COLO668 (cell line): Measurements from ENCODE around the gene COX6B2.

ENCODE experiments used
- DNase-seq: peaks from one replicate; lab custom pipeline; 2025; ENCODE audit not compliant: unreplicated experiment; lab: John Stamatoyannopoulos, UW

The COX6B2 gene

DNA sequence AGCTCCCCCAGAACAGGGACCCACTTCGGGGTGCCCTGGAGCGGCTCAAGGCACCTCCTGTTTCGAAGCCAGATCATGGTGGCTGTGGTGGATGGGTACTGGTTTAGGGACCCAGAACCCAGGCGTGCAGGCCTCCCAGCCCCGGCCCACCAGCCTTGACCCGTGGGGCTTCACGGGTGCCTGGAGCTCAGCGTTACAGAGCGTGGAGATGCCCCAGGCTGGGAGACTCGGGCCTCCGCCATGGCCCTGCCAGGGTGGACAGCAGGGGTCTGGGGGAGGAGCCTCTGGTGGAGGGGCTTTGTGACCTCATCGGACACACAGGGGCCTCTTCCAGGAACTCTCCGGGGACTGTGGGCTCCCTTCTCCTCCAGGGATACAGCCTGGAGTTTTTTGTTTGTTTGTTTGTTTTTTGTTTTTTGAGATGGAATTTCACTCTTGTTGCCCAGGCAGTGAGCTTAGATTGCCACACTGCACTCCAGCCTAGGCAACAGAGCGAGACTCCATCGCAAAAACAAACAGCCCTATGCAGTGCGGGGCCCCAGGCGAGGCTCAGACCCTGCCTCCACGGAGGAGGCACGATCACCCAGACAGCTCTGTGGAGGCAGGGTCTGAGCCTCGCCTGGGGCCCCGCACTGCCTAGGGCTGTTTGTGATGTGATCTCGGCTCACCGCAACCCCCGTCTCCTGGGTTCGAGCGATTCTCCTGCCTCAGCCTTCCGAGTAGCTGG, 8.6 kb upstream of the COX6B2 start, which contains the start of gene GARIN5B:
TSS of gene GARIN5B (minus strand) at position 271 of the 727 bp plus-strand sequence. CDS start at position 77, 194 bp downstream.
- no peak for DNase-seq

DNA sequence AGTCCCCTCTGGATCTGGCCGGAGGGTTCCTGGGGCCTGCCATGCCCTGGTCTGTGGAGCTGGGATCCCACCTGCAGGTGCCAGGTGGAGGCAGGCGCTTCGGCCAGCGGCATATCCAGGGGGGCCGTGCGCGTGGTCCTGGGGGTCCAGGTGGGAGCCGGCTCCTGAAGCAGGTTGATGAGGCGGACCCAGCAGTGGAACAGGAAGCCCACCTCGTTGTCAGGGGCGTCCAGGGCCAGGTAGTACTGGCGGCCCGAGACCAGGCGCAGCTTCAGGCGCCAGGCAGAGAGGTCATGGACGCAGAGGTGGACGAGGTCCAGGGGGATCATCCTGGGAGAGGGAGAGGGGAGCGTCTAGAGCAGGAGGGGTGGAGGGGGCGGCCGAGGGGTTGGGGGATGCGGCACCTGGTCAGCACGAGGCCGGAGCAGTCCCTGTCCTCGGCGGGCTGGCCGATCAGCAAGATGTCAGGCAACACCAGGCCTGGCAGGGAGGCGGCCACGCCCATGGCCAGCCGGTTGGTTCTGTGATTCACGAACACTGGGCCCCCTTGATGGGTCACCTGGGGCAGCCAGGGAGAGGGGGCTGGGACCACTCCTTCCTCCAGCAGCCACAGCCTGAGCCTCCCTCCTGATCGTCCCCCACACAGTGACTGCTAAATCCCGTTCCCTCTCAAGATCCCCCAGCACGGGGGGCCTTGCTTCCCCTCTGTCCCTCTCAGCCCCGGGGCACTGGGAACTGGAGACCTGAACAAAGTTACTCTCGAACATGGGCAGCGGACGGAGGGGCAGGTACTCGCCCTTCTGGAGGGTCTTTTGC, 7.9 kb upstream of the COX6B2 start:
- no peak for DNase-seq

DNA sequence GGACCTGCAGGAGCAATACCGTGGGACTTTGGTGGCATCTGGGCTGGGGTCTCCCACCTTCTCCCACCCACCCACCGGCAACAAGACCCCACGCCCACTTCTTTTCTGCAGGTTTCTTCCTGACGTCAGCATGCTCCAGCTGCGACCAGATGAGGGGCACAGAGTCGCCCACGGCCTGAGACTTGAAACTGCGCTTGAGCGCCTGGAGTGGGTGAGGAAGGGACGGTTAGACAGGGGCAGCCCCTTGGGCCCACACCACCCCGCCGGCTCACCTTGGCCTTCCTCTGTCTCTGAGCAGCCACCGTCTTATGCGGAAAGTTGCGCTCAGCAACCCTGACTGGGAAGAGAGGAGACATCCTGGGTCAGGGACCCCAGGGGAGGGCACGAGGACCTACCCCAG, 6.4 kb upstream of the COX6B2 start:
- DNase-seq, result no peak

DNA sequence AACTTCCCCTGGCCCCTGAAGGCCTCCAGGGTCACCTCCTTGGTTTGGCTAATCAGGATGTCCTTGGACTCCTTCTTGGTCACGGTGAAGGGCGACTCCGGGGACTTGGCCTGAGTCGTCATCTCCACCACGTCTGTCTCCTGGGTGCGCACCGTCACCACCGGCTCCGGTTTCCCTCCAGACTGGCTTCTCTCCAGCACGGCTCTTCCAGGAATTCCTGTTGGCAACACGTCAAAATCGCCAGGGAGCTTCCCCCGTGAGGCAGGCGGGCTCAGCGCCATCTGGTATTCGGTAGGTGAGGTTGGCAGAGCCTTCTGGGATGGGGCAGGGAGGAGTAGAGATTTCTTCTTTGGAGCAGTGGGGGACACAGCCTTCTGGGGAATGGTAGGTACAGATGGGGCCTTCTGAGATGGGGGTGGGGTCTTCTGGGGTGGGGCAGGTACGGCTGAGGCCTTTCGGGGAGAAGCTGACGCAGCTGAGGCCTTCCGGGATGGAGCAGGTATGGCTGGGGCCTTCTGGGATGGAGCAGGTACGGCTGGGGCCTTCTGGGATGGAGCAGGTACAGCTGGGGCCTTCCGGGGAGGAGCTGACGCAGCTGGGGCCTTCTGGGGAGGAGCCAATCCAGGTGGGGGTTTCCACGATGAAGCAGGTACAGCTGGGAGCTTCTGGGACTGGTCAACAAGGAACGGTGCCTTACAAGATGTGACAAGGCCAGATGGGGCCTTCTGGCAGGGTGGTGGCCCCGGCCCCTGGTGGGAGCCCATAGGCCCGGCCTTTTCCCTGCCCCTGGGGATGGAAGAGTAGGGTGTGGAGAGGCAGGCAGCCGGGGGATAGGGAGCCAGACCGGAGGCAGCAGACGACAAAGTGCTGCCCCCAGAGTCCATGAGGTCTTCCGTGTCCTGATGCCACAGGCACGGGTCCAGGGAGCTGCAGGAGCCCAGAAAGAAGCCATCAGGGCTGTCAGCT, 4.7 kb upstream of the COX6B2 start:
- peak; percentile 14 for DNase-seq

DNA sequence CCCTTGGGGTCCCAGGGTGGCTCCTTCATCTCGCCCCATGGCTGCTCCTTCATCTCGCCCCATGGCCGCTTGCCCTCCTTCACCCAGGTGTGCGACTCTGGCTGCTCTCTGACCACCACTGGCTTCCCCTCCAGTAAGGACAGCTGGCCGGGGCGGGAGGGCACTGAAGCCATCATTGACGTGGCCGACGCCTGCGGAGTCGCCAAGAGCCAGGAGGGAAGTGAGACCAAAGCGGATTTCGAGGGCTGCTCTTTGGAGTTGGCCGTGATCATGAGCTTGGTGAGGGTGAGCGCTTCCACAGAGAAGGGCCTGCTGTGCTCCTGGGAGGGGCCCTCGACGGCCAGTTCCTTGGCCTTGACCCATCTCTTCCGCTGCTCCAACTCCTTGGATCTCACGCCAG, 4.0 kb upstream of the COX6B2 start:
- no peak for DNase-seq

DNA sequence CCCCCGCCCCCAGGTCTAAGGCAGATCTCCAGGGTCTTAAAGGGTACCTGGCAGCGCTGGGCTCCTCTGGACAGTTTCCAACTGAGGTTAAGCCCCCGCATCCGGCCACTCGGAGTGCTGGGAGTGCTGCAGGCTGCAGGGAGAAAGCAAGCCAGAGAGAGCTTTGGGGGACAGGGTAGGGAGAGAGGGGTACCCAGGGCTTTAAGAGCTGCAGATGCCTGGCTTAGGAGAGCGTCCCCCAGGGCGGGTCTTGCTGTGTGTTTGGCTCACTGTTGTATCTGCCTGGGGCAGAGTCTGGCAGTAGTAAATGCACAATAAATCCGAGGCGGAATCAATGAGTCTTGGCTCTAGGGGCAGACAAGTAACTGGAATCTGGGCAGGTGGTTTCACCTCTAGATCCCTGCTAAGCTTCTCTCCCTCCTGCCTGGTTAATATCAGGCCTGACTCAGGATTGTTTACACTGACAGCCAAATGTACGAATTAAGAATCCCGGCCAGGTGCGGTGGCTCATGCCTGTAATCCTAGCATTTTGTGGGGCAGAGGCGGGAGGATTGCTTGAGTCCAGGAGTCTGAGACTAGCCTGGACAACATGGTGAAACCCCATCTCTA, 798 bp upstream of the COX6B2 start:
- no peak for DNase-seq

DNA sequence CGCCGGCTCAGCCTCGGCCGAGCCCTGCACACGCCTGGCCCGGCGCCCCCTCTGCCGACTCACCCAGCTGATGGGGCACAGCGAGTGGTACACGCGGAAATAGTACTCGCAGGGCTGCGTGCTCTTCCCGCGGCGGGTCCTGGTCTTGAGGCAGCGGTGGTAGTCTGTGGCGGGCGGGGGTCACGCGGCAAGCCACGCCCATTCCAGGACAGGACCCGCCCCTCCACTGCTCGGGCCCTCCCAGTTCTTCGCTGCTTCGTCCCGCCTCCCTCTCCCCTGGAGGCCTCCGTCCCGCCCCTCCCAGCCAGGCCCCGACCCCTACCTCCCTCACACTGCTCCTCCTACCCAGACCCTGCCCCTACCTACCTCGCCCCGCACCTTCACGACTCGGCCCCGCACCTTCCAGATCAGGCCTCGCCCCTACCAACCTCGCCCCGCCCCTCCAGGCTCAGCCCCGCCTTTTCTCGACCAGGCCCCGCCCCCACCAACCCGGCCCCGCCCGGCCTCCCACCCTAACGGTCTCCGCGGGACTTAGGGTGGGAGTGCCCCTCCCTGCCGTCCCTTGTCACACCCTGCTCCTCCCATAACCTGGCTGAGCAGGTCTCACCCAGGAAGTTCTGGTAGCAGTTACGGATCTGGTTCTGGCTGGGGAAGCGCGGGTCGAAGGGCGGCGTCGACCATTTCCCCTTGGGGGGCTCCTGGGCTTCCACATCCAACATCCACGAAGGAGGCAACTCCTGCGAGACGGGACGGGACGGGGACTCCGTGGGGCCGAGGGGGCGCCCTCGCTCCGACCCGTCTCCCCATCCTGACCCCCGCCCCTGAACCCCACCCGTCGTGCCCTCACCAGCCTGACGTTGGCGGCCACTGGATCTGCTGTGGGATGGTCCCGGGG, 469 bp downstream of the COX6B2 start:
- DNase-seq, result peak; percentile 22

DNA sequence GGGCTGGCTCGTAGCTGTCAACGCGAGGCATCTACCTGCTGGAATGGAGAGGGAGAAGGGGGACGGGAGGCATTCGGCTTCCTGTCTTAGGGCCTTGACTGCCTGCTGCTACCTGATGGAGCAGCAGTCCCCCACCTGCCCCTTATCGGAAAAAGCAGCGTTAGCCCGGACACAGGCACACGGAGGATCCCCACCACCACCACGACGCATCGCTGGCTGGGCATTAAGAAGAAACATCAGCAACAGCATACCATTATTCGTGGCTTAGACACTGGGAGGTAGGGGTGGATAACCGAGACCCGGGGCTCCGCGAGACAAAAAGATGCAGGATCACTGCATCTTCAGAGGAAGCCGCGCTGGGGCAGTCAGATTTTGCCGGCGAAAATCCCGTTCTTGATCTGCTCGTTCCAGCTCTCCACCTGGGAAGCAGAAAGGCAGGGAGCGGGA, 1.1 kb downstream of the COX6B2 start:
- no peak for DNase-seq

DNA sequence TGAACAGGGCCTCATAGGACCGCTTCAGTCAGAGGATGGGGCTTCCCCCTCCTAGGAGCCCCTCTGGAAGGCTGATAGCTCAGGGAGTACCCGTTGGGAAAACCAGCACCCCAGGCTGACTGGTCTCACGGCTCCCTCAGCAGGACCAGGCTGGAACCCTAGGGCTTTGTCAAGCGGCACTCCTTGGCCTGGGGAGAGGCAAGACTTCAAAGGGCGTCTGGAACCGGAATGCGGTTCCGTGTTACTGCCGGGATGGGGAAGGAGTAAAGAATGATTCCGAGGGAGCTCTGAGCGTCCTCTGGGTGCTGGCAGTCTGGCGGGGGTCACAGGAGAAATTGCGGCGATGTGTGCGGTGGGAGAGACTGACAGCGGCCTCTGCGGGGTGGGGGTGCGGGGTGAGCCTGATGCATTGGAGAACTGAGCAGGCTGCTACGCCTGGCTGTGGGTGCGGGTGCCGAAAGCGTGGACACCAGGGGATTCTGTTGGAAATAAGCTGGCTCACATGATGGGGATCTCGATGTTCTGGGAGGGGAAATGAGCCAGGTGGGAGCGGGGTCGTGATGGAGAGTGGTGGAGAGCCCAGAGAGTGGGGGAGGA, 1.9 kb downstream of the COX6B2 start:
- no peak for DNase-seq

DNA sequence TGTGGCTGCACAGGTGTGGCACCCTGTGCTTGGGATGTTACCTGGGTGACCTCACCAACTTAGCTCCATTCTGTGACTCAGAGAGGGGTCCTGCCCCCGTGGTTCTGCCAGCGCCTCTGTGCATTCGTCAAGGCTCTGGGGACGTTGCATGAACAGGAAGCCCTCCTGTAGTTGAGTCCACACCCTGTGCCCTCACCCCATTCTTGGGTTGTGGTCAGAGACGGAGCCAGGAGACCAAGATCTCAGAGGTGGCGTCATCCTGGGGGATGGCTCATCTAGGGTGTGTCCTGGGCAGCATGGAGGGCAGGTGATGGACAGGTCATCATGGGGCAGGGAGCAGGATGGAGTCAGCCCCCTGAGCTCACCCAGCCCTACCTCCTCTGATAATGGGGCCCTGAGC, 2.5 kb downstream of the COX6B2 start:
- no peak for DNase-seq

DNA sequence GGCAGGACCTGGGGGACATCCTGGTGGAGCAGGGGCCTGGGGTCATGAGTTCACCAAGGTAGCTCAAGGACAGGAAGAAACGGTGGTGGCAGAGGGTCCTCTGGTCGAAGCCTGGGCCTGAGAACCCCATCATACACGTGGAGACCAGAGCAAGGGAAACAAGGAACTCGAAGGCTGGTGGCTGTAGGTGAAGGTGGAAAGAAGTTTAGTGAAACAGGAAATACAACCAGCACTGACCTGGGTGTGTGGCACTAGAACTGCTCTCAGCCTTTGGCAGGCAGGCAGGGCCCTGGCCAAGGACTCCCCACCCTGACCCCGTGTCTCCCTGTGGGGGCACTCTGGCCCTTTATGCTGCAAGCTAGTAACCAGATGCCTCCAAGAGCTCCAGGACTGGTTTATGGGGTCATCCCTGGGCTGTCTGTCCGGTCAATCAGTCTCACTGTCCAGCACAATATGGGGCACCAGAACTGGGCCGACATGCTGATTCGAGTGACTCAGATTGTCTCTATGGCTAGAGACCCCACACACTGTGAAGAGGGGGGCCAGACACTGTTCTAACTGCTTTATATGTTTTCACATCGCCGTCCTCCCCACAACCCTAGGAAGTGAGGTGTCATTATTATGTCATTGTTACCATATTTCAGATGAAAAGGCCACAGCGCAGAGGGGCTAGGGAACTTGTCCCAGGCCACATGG, 3.8 kb downstream of the COX6B2 start:
- DNase-seq, result no peak

DNA sequence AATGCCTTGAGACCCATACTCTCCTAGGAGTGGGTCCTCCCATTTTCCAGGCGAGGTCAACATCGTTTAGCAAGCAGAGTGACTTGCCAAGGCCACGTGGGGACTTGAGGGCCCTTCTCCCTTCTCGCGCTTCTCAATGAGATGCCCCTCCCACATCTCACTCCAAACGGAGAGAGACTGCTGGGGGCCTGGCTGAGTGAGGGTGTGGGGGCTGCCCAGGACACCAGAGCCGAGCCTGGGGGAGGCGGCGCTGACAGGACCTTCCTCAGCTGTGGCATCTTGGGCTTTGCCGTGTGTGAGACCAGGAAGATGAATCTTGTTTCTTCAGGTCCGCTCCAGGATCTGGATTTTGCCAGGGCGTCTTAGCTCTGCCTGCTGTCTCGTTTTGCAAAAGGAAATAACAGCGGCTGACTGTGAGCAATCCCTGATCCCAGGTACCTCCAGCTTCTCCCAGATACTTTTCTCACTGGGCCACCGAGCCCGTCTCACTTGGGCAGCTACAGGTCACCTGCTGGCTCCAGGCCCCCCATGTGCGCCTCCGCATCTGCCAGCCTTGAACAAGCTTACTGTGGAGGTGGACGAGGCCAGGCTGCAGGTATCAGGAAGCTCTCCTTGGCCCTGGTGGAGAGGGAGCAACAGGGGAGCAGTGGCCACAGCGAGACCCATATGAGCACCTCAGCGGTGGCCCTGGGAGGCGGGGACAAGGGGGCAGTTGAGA, 6.0 kb downstream of the COX6B2 start:
- no peak for DNase-seq

DNA sequence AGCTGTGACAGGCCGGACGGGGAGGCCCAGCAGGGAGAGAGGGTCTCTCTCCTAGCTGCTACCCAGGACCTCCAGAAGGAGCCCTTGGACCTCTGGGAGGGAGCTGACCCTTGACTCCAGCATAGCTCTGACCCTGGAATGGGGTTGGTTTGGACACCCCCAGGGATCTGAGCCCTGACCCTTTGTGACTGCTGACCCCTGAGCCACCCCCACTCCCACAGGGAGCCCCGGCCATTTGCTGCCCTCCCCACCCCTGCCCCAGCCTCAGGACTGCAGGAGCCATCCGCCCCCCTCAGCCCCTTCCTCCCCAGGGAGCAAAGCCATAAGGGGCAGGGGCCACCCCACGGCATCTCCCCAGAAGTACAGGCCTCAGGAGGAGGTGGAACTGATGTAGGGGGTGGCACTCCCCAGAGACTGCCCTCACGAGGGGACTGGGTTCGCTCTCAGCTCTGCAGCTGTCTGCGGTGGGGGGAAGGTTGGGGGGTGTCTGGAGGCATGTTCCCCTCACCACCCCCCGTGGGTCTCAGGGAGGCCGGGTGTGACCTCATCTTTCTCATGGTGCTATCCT, 7.0 kb downstream of the COX6B2 start:
- no peak for DNase-seq

DNA sequence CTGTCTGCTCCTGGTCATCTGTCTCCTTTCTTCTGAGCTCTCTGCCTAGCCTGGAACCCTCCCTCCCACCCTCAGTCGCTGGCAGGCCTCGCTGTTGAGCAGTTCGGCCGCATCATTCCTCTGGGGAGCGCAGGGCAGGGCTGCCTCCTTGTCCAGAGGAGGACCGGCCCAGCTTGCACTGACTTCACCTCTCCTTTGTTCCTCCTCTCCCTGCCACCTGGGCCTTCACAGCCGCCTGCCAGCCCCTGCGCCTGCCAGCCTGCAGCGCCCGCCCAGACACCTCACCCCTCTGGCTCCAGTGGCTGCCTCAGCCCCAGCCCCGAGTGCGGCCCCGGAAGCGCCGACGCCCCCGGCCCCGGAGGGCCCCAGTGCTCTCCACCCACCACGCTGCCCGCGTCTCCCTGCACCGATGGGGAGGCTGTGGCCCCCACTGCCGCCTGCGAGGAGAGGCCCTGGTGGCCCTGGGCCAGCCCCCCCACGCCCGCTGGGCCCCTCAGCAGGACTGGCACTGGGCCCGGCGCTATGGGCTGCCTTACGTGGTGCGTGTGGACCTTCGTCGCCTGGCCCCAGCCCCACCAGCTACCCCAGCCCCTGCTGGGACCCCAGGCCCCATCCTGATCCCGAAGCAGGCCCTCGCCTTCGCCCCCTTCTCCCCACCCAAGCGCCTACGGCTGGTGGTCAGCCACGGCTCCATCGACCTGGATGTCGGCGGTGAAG, 7.6 kb downstream of the COX6B2 start:
- no peak for DNase-seq

DNA sequence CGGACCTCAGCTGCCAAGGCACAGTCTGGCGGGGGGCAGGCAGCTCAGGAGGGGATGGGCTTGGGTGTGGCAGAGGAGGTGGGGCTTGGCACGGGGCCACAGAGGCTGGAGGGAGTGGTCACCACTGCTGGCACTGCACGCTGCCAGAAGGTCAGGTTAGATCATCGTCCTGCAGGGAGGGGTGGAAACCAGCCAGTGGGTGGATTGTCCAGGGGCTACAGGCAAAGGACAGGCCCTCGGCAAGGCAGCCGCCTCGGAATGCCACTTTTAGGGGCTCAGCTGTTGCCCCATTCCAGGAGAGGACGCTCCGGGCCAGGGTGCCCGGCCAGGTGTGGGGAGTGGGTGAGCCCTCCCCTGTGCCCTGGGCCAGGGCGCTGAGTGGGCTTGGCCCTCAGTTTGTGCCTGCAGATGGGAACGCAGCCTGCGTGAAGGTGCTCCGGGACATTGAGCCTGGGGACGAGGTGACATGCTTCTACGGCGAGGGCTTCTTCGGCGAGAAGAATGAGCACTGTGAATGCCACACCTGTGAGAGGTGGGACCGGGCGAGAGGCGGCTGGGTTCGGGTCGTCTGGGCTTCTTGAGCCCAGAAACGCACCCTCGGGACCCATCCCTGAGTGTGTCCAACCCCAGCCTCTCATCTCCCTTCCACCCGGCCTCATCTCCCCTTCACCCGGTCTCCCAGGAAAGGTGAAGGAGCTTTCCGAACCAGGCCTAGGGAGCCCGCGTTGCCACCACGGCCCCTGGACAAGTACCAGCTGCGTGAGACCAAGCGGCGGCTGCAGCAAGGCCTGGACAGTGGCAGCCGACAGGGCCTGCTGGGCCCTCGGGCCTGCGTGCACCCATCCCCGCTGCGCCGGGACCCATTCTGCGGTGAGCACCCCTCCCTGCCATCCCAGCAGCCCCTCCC, 8.4 kb downstream of the COX6B2 start:
- DNase-seq, result no peak
